HPDE6-E6E7 (cell line): ENCODE results near the gene BCAM.
"Not testable (repeated sequence)": the region's sequence is repeated elsewhere in the genome, so short reads cannot be mapped to it uniquely, and the experiment has no call there.

Experiments
- DNase-seq: peaks from one replicate; pipeline ENCODE4 v3.0.0; 2011; ENCODE audit warnings: missing footprints; ENCODE audit errors: extremely low spot score

The BCAM gene

GRCh38 chr19:44816301-44816700, 7.4 kb downstream of the BCAM start:
- DNase-seq: no peak

- no peak for DNase-seq
Observed at GRCh38 chr19:44817725-44818465, 9.0 kb downstream of the BCAM start.

GRCh38 chr19:44818466-44819031, 9.6 kb downstream of the BCAM start:
- DNase-seq: no peak

GRCh38 chr19:44819246-44819832, 10.4 kb downstream of the BCAM start:
- DNase-seq: no peak

- DNase-seq: no peak
Observed at GRCh38 chr19:44820648-44821609, 12.0 kb downstream of the BCAM start.

- no peak for DNase-seq
Observed at GRCh38 chr19:44822177-44822576, 13.3 kb downstream of the BCAM start.

GRCh38 chr19:44822670-44823372, 13.9 kb downstream of the BCAM start:
- no peak for DNase-seq

GRCh38 chr19:44823373-44823698, 14.4 kb downstream of the BCAM start:
- DNase-seq: no peak

GRCh38 chr19:44824761-44825160, 15.9 kb downstream of the BCAM start:
- DNase-seq: no peak

- not testable (repeated sequence) for DNase-seq
Observed at GRCh38 chr19:44832875-44833274, 24.0 kb downstream of the BCAM start.

GRCh38 chr19:44834399-44834798, 25.5 kb downstream of the BCAM start:
- DNase-seq: not testable (repeated sequence)

- DNase-seq: no peak
Observed at GRCh38 chr19:44839276-44839675, 30.4 kb downstream of the BCAM start.

GRCh38 chr19:44840811-44841210, 31.9 kb downstream of the BCAM start:
- no peak for DNase-seq

- no peak for DNase-seq
Observed at GRCh38 chr19:44841231-44841630, 32.3 kb downstream of the BCAM start.

GRCh38 chr19:44845286-44845611, 36.3 kb downstream of the BCAM start:
- DNase-seq: no peak

GRCh38 chr19:44845612-44846454, 36.9 kb downstream of the BCAM start, which contains the start of gene NECTIN2:
NECTIN2 (plus strand) TSS chr19:44846297; CDS start chr19:44846526, 229 bp downstream.
- peak; percentile 98 for DNase-seq

GRCh38 chr19:44846455-44847143, 37.7 kb downstream of the BCAM start:
- DNase-seq: no peak

GRCh38 chr19:44847144-44848035, 38.5 kb downstream of the BCAM start:
- DNase-seq: peak; percentile 53
